KOPT-K1 (cell line): Measurements from ENCODE around the gene PAPOLA.

Experiments
- H3K27ac ChIP-seq: fragments of 200-600 bp; sonication (generic); 2 replicates; pipeline ENCODE4 v1.5.1; 2016; ENCODE audit warnings: antibody characterized with exemption, mild to moderate bottlenecking, low read depth, low read length; ENCODE audit not compliant: poor library complexity, severe bottlenecking
- H3K36me3 ChIP-seq: fragments of 200-600 bp; sonication (generic); 2 replicates; pipeline ENCODE4 v1.5.1; 2017; ENCODE audit warnings: antibody characterized with exemption, mild to moderate bottlenecking, low read length, moderate library complexity; ENCODE audit not compliant: insufficient read depth
- H3K9me3 ChIP-seq: fragments of 200-600 bp; sonication (generic); 2 replicates; pipeline ENCODE4 v1.5.1; 2017; ENCODE audit warnings: antibody characterized with exemption, low read length, mild to moderate bottlenecking; ENCODE audit not compliant: insufficient read depth, poor library complexity, severe bottlenecking

The PAPOLA gene

GRCh38 chr14:96583569-96584041 lies 81.4 kb downstream of the PAPOLA start:
- Histone ChIP-seq H3K9me3 (no peaks in the 10 kb centered on the region), H3K36me3 (no peaks in the 10 kb centered on the region), H3K27ac (no peak overlapping the region)

GRCh38 chr14:96584199-96584906 lies 82.2 kb downstream of the PAPOLA start:
- no peaks in the 10 kb centered on the region for H3K36me3 ChIP-seq
- no peaks in the 10 kb centered on the region for H3K9me3 ChIP-seq
- no peak overlapping the region for H3K27ac ChIP-seq

GRCh38 chr14:96584907-96585671 lies 82.9 kb downstream of the PAPOLA start:
- no peaks in the 10 kb centered on the region for H3K36me3 ChIP-seq
- no peak overlapping the region for H3K27ac ChIP-seq
- H3K9me3 ChIP-seq, result no peaks in the 10 kb centered on the region

- no peak overlapping the region for H3K27ac ChIP-seq
- H3K36me3 ChIP-seq, result no peaks in the 10 kb centered on the region
- no peaks in the 10 kb centered on the region for H3K9me3 ChIP-seq
These were observed 83.5 kb downstream of the PAPOLA start for GRCh38 chr14:96585672-96586013.

- Histone ChIP-seq H3K36me3 (no peaks in the 10 kb centered on the region), H3K9me3 (no peaks in the 10 kb centered on the region), H3K27ac (no peak overlapping the region)
These were observed 83.9 kb downstream of the PAPOLA start for GRCh38 chr14:96586056-96586455.

- Histone ChIP-seq H3K36me3 (no peaks in the 10 kb centered on the region), H3K9me3 (no peaks in the 10 kb centered on the region)
These were observed 85.0 kb downstream of the PAPOLA start for GRCh38 chr14:96586921-96587822.

GRCh38 chr14:96587823-96588385 lies 85.7 kb downstream of the PAPOLA start:
- Histone ChIP-seq H3K36me3 (no peaks in the 10 kb centered on the region), H3K9me3 (no peaks in the 10 kb centered on the region), H3K27ac (no peak overlapping the region)

More at GRCh38 chr14:96586921-96587822, 85.0 kb downstream of the PAPOLA start:
- no peak overlapping the region for H3K27ac ChIP-seq

GRCh38 chr14:96588410-96589257 lies 86.5 kb downstream of the PAPOLA start:
- Histone ChIP-seq H3K27ac (no peak overlapping the region), H3K36me3 (no peaks in the 10 kb centered on the region), H3K9me3 (no peaks in the 10 kb centered on the region)

- Histone ChIP-seq H3K9me3 (no peaks in the 10 kb centered on the region), H3K36me3 (no peaks in the 10 kb centered on the region), H3K27ac (no peak overlapping the region)
These were observed 87.4 kb downstream of the PAPOLA start for GRCh38 chr14:96589577-96589976.

- H3K27ac ChIP-seq, result no peak overlapping the region
- H3K36me3 ChIP-seq, result no peaks in the 10 kb centered on the region
- H3K9me3 ChIP-seq, result no peaks in the 10 kb centered on the region
These were observed 88.1 kb downstream of the PAPOLA start for GRCh38 chr14:96590190-96590864.

GRCh38 chr14:96592591-96593386 lies 90.6 kb downstream of the PAPOLA start:
- Histone ChIP-seq H3K9me3 (no peaks in the 10 kb centered on the region), H3K36me3 (no peaks in the 10 kb centered on the region), H3K27ac (no peak overlapping the region)

- H3K36me3 ChIP-seq, result no peaks in the 10 kb centered on the region
- no peak overlapping the region for H3K27ac ChIP-seq
- no peaks in the 10 kb centered on the region for H3K9me3 ChIP-seq
These were observed 92.8 kb downstream of the PAPOLA start for GRCh38 chr14:96594961-96595360.

GRCh38 chr14:96597680-96598079 lies 95.5 kb downstream of the PAPOLA start:
- Histone ChIP-seq H3K9me3 (no peaks in the 10 kb centered on the region), H3K27ac (no peak overlapping the region), H3K36me3 (no peaks in the 10 kb centered on the region)
